ENCODE results near the gene TXNL1. TPM values are rescaled to one million over a fixed set of nuclear protein-coding genes. Genes with fewer than 3 reads are reported as not detected.

TXNL1 gene
- polyA plus RNA-seq, 1 of the 3 experiments (the other 2 are of a cell fraction) = 39.7 TPM

DNA sequence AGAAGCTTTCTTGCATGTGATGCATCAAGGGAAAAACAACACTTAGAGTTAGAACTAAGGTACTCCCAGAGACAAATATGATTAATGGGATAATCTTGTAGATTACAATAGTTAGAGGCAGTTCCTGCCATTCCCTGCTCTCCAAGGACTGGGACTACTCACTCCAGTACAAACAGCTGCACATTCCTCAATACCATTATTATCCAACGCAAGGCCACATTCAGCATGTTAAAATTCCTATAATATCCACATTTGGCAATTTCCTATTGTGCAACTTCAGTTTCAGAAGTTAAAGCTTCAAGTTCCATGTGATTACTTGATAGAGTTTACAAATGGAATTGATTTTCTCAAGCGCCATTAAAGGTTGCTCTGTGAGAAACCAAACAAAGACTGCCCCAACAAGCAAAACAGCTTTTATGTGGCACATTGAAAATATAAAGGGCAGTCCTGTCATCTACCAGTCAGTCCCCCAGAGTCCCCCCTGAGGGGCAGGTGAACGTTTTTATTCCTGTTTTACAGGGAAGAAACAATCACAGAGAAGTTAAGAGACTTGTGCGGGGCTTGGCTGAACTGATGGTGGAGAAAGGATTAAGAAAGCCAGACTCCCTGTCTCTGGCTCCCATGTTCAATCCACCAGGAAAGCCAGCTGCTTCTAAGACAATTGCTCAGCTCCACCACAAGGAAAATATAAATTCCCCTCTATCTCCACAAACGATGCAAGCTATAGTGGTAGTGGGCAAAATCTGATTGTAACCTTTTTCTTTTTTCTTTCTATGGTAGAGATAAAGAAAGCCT, 72.6 kb downstream of the TXNL1 start:
- TF ChIP-seq GABPA (IDR thresholded peaks at IDR 0.05; ENCODE audit: low read depth) (no peak), EP300 (IDR thresholded peaks at IDR 0.05; ENCODE audit: borderline replicate concordance in 1 of 2, low read depth in 1 of 2, low read length in 1 of 2) (no peak), POLR2AphosphoS5 (IDR thresholded peaks at IDR 0.05; ENCODE audit: low read depth, low read length) (no peak), RFX5 (IDR thresholded peaks at IDR 0.05; ENCODE audit: low read length) (no peak), TCF12 (IDR thresholded peaks at IDR 0.05) (peak; percentile 11; the same call in 1 of the 2 replicates)
- TF ChIP-seq, protein P1, sequence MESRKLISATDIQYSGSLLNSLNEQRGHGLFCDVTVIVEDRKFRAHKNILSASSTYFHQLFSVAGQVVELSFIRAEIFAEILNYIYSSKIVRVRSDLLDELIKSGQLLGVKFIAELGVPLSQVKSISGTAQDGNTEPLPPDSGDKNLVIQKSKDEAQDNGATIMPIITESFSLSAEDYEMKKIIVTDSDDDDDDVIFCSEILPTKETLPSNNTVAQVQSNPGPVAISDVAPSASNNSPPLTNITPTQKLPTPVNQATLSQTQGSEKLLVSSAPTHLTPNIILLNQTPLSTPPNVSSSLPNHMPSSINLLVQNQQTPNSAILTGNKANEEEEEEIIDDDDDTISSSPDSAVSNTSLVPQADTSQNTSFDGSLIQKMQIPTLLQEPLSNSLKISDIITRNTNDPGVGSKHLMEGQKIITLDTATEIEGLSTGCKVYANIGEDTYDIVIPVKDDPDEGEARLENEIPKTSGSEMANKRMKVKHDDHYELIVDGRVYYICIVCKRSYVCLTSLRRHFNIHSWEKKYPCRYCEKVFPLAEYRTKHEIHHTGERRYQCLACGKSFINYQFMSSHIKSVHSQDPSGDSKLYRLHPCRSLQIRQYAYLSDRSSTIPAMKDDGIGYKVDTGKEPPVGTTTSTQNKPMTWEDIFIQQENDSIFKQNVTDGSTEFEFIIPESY (IDR thresholded peaks at IDR 0.05; ENCODE audit: borderline replicate concordance, low read depth) = no peak
- H3K4me2 ChIP-seq = no peak overlapping the region
- no peaks in the 10 kb centered on the region for H4K20me1 ChIP-seq (ENCODE audit: insufficient read depth)
- no peaks in the 10 kb centered on the region for H3K27me3 ChIP-seq (ENCODE audit: insufficient read depth)
- H3K9me3 ChIP-seq = no peaks in the 10 kb centered on the region
- H2AFZ ChIP-seq (ENCODE audit: low read depth) = no peak overlapping the region
- H3K9me2 ChIP-seq = no peaks in the 10 kb centered on the region
- POLR2A ChIA-PET = interaction anchor here (0.6 kb wide), 1 partner anchor 243 kb away, joined by 3 read pairs; no protein-coding TSS in a partner anchor
- peak; percentile 27 for DNase-seq
- 71% methylated on average over 5 of the region's 5 CpGs for WGBS (ENCODE audit: low lambda C conversion rate)
- CTCF ChIA-PET = interaction anchor here (1.9 to 3.4 kb wide), 2 partner anchors 10 to 15 kb away, joined by 5 to 22 read pairs; no protein-coding TSS in a partner anchor
- H3K79me2 ChIP-seq (ENCODE audit: insufficient read depth) = no peaks in the 10 kb centered on the region
- H3K36me3 ChIP-seq (replicated peaks in 1 of 2; ENCODE audit: control insufficient read depth in 1 of 2, insufficient read depth in 2 of 2, low read length in 1 of 2) = no peaks in the 10 kb centered on the region
- H3K27ac ChIP-seq (ENCODE audit: low read depth in 2 of 2, low read length in 1 of 2) = peak overlapping the region; percentile 1 to 66; a peak in 1 of 4 replicates
- H3F3A ChIP-seq (replicated peaks; ENCODE audit: insufficient read depth) = peaks cover 5% of the 10 kb centered on the region
- peaks cover 4 to 8% of the 10 kb centered on the region in 2 experiments; a peak in 3 of 4 replicates for H3K4me1 ChIP-seq (ENCODE audit: control insufficient read depth in 1 of 2, insufficient read depth in 2 of 2, low read depth in 1 of 2, low read length in 1 of 2)
- H3K9ac ChIP-seq = no peak overlapping the region
- no peak overlapping the region for H3K4me3 ChIP-seq (ENCODE audit: low read depth in 2 of 2, low read length in 1 of 2)

DNA sequence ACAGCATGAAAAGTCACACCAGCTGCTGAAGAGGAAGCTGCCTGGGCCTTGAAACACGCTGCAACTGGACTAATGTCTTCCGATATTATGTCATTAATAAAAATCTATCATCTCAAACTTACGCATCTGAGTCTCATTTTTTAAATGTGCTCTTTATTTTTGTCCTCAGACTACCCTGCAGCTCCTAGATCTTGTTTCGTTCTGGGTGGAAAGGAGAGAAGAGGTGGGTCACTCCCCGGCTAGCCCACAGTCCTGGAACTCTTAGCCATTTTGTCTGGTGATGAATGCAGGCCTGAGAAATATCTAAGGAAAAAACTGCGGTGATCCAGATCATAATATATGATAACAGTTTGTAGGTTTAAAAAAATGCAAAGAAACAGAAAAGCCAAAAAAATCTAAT, 73.3 kb downstream of the TXNL1 start:
- DNase-seq = no peak
- Histone ChIP-seq H3K27me3 (ENCODE audit: insufficient read depth) (no peaks in the 10 kb centered on the region), H3K4me3 (ENCODE audit: low read depth in 2 of 2, low read length in 1 of 2) (no peak overlapping the region), H3K36me3 (replicated peaks in 1 of 2; ENCODE audit: control insufficient read depth in 1 of 2, insufficient read depth in 2 of 2, low read length in 1 of 2) (no peaks in the 10 kb centered on the region), H3K9me2 (no peaks in the 10 kb centered on the region), H4K20me1 (ENCODE audit: insufficient read depth) (no peaks in the 10 kb centered on the region), H3K4me1 (ENCODE audit: control insufficient read depth in 1 of 2, insufficient read depth in 2 of 2, low read depth in 1 of 2, low read length in 1 of 2) (peaks cover 4 to 8% of the 10 kb centered on the region in 2 experiments; a peak in 3 of 4 replicates), H2AFZ (ENCODE audit: low read depth) (no peak overlapping the region), H3K9ac (no peak overlapping the region), H3K9me3 (no peaks in the 10 kb centered on the region), H3F3A (replicated peaks; ENCODE audit: insufficient read depth) (peaks cover 5% of the 10 kb centered on the region), H3K79me2 (ENCODE audit: insufficient read depth) (no peaks in the 10 kb centered on the region), H3K27ac (ENCODE audit: low read depth in 2 of 2, low read length in 1 of 2) (peak overlapping the region; percentile 1 to 55; a peak in 2 of 4 replicates), H3K4me2 (no peak overlapping the region)
- TF ChIP-seq POLR2AphosphoS5 (IDR thresholded peaks at IDR 0.05; ENCODE audit: low read depth, low read length) (no peak), CHD2 (IDR thresholded peaks at IDR 0.05; ENCODE audit: low read length, partially characterized antibody) (no peak)
- 77% methylated on average over 6 of the region's 6 CpGs for WGBS (ENCODE audit: low lambda C conversion rate)
- ChIA-PET POLR2A (no interaction called here), CTCF (interaction anchor here (1.2 to 3.4 kb wide), 2 partner anchors 9 to 11 kb away, joined by 3 to 22 read pairs; no protein-coding TSS in a partner anchor)

DNA sequence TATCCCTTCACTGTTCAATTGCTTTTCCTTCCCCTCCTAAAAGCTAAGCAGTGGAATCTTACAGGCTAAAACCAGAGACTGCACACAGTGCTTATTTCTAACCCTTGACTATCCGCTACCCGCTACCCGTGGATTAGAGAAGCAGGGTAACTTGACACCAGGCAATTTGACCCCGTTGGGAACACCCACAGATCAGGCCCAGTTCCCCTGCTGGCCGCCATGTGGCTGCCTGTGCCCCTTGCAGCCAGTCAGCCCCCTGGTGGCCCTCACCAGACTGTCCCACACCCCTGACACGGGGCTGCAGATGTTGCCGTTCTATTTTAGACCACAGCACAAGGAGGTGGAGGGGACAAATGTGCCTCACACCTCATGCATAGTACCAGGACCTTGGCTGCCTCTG, 74.8 kb downstream of the TXNL1 start:
- DNase-seq = no peak
- no peak overlapping the region for H3K4me2 ChIP-seq
- POLR2A ChIA-PET = no interaction called here
- no peaks in the 10 kb centered on the region for H3K9me2 ChIP-seq
- H3K27ac ChIP-seq (ENCODE audit: low read depth in 2 of 2, low read length in 1 of 2) = no peak overlapping the region
- H3K4me1 ChIP-seq (ENCODE audit: control insufficient read depth in 1 of 2, insufficient read depth in 2 of 2, low read depth in 1 of 2, low read length in 1 of 2) = peaks cover 4 to 8% of the 10 kb centered on the region in 2 experiments; a peak in 3 of 4 replicates
- H3K36me3 ChIP-seq (replicated peaks in 1 of 2; ENCODE audit: control insufficient read depth in 1 of 2, insufficient read depth in 2 of 2, low read length in 1 of 2) = no peaks in the 10 kb centered on the region
- no peak overlapping the region for H2AFZ ChIP-seq (ENCODE audit: low read depth)
- CTCF ChIA-PET = interaction anchor here (0.9 kb wide), 1 partner anchor 12 kb away, joined by 4 read pairs; no protein-coding TSS in a partner anchor
- H3K79me2 ChIP-seq (ENCODE audit: insufficient read depth) = no peaks in the 10 kb centered on the region
- no peaks in the 10 kb centered on the region for H3K9me3 ChIP-seq
- peaks cover 5% of the 10 kb centered on the region for H3F3A ChIP-seq (replicated peaks; ENCODE audit: insufficient read depth)
- TF ChIP-seq YY1 (IDR thresholded peaks at IDR 0.05; ENCODE audit: low read depth) = no peak
- TF ChIP-seq, protein P2, sequence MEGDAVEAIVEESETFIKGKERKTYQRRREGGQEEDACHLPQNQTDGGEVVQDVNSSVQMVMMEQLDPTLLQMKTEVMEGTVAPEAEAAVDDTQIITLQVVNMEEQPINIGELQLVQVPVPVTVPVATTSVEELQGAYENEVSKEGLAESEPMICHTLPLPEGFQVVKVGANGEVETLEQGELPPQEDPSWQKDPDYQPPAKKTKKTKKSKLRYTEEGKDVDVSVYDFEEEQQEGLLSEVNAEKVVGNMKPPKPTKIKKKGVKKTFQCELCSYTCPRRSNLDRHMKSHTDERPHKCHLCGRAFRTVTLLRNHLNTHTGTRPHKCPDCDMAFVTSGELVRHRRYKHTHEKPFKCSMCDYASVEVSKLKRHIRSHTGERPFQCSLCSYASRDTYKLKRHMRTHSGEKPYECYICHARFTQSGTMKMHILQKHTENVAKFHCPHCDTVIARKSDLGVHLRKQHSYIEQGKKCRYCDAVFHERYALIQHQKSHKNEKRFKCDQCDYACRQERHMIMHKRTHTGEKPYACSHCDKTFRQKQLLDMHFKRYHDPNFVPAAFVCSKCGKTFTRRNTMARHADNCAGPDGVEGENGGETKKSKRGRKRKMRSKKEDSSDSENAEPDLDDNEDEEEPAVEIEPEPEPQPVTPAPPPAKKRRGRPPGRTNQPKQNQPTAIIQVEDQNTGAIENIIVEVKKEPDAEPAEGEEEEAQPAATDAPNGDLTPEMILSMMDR (IDR thresholded peaks at IDR 0.05) = peak; percentile 26
- H3K9ac ChIP-seq = no peak overlapping the region
- H4K20me1 ChIP-seq (ENCODE audit: insufficient read depth) = no peaks in the 10 kb centered on the region
- H3K27me3 ChIP-seq (ENCODE audit: insufficient read depth) = no peaks in the 10 kb centered on the region
- 74% methylated on average over 6 of the region's 7 CpGs for WGBS (ENCODE audit: low lambda C conversion rate)
- H3K4me3 ChIP-seq (ENCODE audit: low read depth in 2 of 2, low read length in 1 of 2) = peak overlapping the region in 1 of 2 experiments; percentile 34; a peak in 1 of 4 replicates

Measured in SK-N-SH (cell line).